GM12872 (cell line): Measurements from ENCODE around the gene TRAF1.
A peak's percentile ranks its signal among the peaks of the same experiment; 100 is the strongest.

Experiments
- CTCF ChIP-seq: IDR thresholded peaks from 3 replicates; pipeline ENCODE4 v1.5.1; 2011; ENCODE audit warnings: low read depth, mild to moderate bottlenecking, low read length, moderate library complexity; ENCODE audit not compliant: insufficient read depth

TRAF1 gene

GRCh38 chr9:120867676-120868338 is 58.8 kb downstream of the TRAF1 start:
- TF ChIP-seq CTCF: no peak

- TF ChIP-seq CTCF: no peak
Observed at GRCh38 chr9:120866651-120867050, 59.9 kb downstream of the TRAF1 start.

DNA sequence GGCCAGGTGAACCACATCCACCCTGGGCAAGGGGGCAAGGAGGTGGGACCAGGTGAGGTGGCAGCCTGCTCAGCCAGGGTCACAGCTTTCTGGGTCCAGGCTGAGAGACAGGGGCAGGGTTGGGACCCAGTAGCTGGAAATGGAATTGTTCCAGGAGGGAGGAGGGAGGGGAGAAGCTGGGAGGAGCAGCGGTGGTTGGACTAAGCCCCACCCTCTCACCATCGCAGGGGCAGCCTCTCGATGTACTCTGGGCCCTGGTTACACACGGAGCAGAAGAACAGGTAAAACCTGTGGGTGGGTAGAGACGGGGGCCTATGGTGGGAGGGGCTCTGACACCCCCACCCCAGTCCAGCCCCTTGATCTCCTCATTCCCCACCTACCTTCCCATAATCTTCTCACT is 60.8 kb downstream of the TRAF1 start:
- TF ChIP-seq CTCF: no peak

DNA sequence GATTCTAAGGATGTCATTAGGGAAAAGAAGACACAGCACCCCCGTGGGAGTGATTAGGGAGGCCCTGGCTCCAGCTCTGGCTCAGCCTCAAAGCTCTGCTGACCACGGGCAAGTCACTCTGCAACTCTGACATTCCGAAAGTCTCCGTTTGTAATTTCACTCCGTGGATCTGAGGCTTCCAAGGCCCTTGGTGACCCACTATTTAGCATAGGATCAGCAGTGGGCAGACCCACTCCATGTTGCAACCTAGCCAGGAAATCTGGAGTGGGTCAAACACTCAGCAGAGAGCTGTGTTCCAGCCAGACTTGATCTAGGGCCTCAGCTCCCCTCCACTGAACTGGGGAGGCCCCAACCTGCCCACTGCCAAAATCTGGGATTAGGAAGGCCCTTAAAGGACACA is 61.4 kb downstream of the TRAF1 start:
- no peak for TF ChIP-seq CTCF

- no peak for TF ChIP-seq CTCF
Observed at GRCh38 chr9:120864719-120865118, 61.9 kb downstream of the TRAF1 start.

- TF ChIP-seq CTCF: peak; percentile 28; the same call in 1 of the 3 replicates
Observed at GRCh38 chr9:120863833-120864232, 62.8 kb downstream of the TRAF1 start.

GRCh38 chr9:120862452-120862851 is 64.1 kb downstream of the TRAF1 start:
- TF ChIP-seq CTCF: no peak
